ENCODE measurements around the gene PLXND1. TPM values are rescaled to one million over a fixed set of nuclear protein-coding genes. Genes with fewer than 3 reads are reported as not detected.
"Not testable (repeated sequence)": the region's sequence is repeated elsewhere in the genome, so short reads cannot be mapped to it uniquely, and the experiment has no call there.

PLXND1 gene, protein sequence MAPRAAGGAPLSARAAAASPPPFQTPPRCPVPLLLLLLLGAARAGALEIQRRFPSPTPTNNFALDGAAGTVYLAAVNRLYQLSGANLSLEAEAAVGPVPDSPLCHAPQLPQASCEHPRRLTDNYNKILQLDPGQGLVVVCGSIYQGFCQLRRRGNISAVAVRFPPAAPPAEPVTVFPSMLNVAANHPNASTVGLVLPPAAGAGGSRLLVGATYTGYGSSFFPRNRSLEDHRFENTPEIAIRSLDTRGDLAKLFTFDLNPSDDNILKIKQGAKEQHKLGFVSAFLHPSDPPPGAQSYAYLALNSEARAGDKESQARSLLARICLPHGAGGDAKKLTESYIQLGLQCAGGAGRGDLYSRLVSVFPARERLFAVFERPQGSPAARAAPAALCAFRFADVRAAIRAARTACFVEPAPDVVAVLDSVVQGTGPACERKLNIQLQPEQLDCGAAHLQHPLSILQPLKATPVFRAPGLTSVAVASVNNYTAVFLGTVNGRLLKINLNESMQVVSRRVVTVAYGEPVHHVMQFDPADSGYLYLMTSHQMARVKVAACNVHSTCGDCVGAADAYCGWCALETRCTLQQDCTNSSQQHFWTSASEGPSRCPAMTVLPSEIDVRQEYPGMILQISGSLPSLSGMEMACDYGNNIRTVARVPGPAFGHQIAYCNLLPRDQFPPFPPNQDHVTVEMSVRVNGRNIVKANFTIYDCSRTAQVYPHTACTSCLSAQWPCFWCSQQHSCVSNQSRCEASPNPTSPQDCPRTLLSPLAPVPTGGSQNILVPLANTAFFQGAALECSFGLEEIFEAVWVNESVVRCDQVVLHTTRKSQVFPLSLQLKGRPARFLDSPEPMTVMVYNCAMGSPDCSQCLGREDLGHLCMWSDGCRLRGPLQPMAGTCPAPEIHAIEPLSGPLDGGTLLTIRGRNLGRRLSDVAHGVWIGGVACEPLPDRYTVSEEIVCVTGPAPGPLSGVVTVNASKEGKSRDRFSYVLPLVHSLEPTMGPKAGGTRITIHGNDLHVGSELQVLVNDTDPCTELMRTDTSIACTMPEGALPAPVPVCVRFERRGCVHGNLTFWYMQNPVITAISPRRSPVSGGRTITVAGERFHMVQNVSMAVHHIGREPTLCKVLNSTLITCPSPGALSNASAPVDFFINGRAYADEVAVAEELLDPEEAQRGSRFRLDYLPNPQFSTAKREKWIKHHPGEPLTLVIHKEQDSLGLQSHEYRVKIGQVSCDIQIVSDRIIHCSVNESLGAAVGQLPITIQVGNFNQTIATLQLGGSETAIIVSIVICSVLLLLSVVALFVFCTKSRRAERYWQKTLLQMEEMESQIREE (N-terminal part only)
- total RNA-seq: 1 to 10 TPM; 7.6 to 7.7 TPM

DNA sequence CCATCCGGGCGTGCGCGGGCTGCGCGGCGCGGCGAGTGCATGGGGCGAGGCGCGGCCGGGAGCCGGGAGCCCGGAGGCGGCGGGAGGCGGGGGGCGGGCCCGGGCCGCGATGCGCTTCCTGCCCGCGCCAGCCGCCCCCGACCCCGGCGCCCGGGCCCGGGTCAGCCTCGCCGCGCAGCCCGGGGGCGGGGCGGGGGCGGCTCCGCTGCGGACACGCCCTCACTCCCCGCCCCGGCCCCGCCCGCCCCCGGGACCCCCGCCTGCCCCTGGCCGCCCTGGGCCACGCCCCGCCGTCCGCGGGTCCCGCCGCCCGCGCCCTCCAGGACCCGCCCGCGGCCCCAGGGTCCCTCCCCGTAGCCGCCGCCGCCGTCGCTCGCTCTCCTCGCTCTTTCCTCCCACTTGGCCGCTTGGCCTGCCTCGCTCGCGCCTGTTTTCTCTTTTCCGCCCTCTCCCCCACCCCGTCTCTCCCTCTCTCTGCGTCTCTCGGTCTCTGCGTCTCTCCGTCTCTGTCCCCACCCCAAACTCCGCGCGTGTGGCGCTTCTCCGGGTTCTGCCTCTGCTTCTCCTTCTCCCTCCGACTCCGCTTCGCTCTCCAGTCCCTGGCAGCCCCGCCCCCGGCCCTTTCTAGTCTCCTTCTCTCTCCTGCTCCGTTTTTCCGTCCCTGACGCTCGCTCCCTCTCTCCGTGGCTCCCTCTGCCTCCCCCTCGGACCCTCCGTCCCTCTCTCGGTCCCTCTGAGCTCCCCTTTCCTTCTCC is at the start of gene PLXND1:
PLXND1 (minus strand) TSS at position 41 of the 755 bp plus-strand sequence; CDS start at position 4, 37 bp downstream.
- CTCF ChIA-PET: interaction anchor here (0.8 to 1.7 kb wide), 2 partner anchors 21 to 30 kb away, joined by 3 to 5 read pairs; no protein-coding TSS in a partner anchor
- POLR2A ChIA-PET: no interaction called here

DNA sequence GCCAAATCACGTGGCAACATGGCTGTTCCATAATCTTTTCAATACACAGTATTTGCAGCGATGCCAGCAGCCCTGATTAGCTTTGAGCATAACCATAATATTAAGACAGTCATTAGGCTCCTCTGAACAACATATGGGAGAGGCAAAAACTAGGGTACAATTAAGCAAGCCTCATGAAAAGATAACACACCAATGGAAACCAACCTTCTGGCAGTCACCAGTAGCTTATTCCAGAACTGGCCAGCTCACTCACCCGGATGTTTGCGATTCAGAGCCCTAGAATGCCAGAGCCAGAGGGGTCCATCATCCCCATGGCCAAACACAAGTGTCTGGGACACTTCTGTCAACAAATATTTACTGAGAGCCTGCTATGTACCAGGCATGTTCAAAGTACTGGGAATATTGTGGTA is 48.8 kb upstream of the PLXND1 start:
- ChIA-PET CTCF (no interaction called here), POLR2A (no interaction called here)

DNA sequence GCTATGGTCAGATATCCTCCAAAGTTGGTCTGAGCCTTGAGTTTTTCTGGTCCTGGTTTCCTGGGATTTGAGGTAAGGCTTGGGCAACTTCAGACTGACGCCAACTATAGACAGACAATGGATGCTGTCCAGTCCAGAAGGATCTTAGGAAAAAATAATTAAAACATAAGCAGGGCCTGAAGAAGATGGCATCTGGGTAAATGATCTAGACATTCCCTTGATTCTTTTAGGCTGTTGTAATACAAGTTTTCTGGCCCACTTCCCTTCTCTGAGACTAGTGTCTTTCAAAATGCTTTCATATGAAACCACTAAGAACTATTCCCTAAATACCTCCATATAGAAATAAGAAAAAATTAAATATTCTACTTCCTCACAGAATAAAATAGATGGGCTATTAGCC is 47.7 kb upstream of the PLXND1 start:
- POLR2A ChIA-PET: no interaction called here
- CTCF ChIA-PET: no interaction called here

DNA sequence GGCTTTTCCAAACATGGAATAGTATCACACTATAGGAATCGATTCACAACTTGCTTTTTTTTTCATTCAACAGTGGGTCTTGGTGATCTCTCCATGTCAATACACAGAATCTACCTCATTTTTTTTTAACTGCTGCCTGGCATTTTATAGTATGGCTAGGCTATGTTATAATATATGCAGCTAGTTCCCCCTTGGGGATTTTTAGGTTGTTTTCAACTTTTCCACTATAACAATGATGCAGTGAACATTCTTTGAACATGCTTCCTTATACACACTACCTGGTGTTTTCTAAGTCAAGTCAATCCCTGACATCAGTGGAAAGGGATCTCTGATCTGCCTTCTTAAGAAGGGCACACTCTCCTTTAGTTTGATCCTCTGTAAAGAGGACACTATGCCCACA is 46.5 kb upstream of the PLXND1 start:
- CTCF ChIA-PET: no interaction called here
- POLR2A ChIA-PET: no interaction called here

DNA sequence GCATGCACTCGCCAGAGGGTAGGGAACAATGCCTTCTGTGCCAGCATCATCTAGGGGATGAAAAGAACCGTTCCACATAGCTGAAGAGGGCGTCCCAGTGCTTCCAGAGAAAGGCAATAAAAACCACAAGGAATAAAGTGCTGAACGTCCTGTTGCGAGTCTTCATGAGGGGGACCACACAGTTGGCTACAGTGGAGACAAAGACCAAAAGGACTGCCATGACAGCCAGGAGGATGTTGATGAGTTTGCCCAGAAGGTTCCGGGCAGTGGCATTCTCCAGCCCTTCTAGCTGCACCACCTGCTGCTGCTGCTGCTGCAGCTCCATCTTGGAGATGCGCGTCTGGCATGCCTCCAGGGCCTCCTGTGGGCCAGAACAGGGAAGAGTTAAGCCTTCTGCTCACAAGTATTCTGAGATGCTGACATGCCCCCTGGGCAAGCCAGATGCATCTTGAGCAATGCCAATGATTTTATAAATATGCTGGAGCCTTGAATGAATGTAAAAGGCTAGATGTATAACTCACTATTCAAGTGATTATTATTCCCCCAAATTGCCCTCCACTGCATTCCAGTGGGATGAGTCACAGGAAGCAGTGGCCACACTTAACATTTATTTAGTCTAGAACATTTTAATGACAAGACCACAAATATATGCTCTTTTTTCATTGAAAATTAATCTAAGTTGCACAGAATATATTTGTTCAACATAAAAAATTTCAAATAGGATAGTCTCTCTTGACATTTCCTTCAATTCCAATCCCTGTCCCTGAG is 45.1 kb upstream of the PLXND1 start:
- CTCF ChIA-PET: no interaction called here

DNA sequence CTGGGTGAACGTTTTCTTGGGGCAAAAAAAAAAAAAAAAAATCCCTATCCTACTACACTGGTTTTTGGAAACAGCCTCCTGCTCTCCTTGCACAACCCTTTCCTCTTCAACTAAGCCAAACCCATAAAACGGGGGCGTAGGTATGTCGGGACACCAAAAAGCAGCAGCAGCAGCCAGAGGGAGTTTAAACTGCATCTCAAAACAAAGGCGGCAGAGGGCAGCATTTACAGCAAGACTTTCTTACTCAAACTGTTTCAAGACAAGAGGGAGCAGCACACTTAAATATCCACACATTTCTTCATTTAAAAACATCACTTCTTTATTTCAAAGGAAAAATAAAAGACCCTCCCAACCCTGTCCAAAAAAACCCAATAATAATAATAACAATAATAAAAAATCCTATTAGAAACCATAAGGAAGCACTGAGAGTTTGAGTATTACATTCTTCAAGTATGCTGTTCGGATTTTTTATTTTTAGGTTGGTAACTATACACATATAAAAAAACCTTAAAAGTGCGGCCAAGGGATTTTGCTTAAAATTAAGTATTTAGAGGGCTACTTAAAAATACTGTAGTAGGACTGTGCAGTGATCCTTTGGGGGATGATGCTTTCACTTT is 43.9 kb upstream of the PLXND1 start:
- CTCF ChIA-PET: interaction anchor here (0.7 kb wide), 3 partner anchors 186 to 1059 kb away, joined by 3 to 4 read pairs (median 3); no protein-coding TSS in a partner anchor

More for the DNA sequence above, 45.1 kb upstream of the PLXND1 start:
- POLR2A ChIA-PET: no interaction called here

DNA sequence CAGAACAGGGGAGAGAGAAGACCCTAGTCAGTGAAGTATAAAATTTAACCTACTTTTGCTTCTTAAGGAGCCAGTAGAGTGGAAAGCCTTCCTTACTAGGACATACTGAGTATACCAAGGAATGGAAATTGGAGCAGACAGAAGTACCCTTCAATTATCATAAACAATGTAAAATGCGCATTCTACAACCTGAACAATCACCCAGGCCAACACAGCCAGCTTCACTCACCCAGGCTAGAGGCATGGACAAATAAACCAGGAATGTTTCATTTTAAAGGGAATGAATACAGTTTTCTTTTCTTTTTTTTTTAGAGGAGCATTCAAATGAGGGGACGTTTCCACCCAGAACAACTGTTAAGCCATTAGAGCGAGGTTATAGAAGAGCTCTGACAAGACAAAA is 41.9 kb upstream of the PLXND1 start:
- POLR2A ChIA-PET: no interaction called here
- CTCF ChIA-PET: interaction anchor here (0.6 kb wide), 1 partner anchor 312 kb away, joined by 3 read pairs; no protein-coding TSS in a partner anchor

More for the DNA sequence above, 43.9 kb upstream of the PLXND1 start:
- POLR2A ChIA-PET: no interaction called here

DNA sequence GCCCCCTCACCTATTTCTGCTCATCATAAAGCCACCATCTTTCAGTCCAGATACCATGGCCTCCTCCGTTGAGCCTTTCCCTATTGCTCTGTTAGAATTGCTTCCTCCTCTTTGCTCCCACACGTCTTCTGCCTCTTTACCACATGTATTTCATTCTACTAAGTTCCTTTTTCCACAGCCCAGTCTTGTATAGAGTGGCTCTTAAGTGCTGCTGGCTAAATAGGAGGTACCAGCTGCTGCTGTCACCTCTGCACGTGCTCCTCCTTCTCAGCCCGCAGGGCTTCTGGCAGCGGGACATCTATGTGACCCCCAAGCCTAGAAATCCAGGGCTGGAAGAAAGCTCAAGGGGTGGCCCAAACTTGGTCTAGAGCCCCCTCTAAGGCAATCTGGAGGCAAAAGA is 38.8 kb upstream of the PLXND1 start:
- POLR2A ChIA-PET: no interaction called here
- CTCF ChIA-PET: no interaction called here

DNA sequence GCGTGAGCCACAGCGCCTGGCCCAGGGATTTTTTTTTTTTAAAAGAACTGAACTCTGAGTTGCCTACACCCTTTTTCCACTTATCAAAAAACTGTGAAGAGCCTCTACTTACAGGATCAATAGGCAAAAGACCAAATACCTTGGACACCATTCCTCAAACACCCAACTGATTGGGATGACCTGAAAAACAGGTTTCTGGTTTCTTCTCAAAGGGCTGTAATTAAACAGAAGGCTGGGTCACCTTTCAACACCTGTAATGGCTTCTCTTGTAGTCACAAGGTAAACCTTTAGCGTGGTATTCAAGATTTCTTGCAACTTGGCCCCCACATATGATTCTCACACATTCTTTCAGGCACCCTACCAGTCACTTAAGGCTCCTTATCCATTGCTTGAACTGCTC is 38.4 kb upstream of the PLXND1 start:
- CTCF ChIA-PET: interaction anchor here (1.3 kb wide), 1 partner anchor 257 kb away, joined by 4 read pairs; no protein-coding TSS in a partner anchor
- POLR2A ChIA-PET: no interaction called here

DNA sequence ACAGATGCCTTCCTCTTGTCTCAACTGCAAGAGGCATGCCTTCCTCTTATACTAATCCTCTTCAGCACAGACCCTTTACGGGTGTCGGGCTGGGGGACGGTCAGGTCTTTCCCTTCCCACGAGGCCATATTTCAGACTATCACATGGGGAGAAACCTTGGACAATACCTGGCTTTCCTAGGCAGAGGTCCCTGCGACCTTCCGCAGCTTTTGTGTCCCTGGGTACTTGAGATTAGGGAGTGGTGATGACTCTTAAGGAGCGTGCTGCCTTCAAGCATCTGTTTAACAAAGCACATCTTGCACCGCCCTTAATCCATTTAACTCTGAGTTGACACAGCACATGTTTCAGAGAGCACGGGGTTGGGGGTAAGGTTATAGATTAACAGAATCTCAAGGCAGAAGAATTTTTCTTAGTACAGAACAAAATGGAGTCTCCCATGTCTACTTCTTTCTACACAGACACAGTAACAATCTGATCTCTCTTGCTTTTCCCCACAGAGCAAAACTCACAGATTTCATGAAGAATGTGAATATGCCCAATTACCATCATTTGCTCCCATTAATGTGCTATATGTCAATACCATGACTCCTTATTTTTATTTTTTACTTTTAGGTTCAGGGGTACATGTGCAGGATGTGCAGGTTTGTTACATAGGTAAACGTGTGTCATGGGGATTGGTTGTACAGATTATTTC is 35.2 kb upstream of the PLXND1 start:
- POLR2A ChIA-PET, CTCF ChIA-PET: not testable (repeated sequence)

DNA sequence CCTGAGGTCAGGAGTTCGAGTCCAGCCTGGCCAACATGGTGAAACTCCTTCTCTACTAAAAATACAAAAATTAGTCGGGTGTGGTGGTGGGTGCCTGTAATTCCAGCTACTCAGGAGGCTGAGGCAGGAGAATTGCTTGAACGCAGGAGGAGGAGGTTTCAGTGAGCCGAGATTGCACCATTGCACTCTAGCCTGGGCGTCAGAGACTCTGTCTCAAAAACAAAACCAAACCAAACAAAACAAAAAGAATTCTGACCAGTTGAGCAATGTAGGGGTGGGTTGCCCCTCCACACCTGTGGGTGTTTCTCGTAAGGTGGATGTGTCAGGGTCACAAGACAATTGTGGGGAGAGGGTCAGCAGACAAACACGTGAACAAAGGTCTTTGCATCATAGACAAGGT is 34.5 kb upstream of the PLXND1 start:
- POLR2A ChIA-PET, CTCF ChIA-PET: not testable (repeated sequence)

DNA sequence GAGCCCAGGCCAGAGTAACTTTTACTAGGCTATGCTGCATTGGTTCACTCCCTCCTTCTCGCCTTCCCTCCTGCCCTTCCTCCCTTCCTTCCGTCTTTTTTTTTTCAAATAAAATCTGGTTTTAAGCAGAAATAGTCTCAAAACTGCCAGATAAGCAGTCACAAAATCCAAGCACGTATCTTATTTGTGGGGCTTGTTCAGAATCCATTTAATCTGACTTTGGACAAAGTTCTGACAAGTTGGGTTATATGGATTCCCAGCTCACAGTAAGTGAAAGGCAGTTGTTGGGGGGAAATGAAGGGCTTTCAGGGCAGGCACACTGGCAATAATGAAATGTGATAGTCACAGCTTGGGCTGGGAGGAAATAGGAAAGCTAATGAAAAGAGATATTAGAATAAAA is 32.0 kb upstream of the PLXND1 start:
- POLR2A ChIA-PET: no interaction called here
- CTCF ChIA-PET: no interaction called here

DNA sequence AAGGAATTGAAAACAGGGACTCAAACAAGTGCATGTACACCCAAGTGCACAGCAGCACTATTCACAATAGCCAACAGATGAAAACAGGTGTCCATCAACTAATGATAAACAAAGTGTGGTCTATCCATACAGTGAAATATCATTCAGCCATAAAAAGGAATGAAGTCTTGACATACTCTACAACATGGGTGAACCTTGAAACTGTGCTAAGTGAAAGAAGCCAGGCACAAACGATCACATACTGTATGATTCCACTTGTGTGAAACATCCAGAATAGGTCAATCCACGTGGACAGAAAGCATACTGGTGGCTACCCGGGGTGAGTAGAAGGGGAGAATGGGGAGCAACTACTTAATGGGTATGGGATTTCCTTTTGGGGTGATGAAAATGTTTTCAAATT is 29.6 kb upstream of the PLXND1 start:
- POLR2A ChIA-PET: no interaction called here
- CTCF ChIA-PET: no interaction called here

DNA sequence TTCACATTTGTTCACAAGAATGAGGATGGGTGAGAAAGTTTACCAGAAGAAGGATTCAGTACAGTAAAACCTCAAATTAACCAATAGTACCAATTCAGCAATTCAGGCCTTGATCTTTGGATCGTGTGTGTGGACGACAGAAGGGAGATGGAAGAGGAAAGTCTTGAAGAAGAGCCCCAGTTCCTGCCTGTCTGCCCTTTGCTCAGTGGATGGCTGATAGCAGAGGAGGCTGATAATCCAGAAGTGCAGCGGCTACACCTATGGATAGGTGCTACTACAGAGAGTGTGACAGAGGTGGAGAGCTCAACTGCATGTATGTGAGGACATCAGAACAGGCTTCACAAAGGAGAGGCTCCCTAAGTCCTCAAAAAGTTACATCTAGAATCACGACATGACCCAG is 29.2 kb upstream of the PLXND1 start:
- ChIA-PET POLR2A (no interaction called here), CTCF (no interaction called here)

DNA sequence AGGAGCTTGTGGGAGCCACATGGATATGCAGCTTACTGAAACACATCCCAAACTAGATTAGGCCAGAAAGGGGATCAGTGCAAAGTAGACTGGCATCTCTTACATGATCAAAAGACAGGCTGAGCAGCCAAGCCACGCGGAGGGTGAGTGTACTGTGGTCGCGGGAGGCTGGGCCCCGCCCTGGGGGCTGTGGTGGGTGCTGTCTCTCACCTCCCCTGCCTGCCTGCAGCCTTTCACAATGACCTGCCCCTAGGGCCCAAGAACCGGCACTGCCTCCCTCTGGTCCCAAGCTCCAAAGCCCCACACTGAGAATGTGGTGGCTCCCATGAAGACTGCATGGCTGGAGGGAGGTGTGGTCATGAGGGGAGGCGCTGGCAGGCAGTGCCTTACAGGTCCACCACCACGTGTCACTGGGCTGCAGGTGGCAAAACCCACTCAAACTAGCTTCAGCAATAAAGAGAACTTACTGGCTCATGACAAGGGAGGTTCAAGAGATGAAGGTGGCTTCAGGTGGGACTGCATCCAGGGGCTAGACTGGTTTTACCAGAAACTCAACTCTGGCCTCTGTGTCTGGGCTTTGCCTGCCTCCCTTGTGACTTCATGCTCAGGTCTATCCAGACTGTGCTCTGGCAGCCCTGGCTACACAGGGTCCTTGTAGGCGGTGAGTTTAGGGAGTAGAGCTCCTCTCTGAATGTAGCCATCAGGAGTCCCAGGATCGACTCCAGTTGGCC is 27.4 kb upstream of the PLXND1 start:
- ChIA-PET POLR2A (no interaction called here), CTCF (no interaction called here)

DNA sequence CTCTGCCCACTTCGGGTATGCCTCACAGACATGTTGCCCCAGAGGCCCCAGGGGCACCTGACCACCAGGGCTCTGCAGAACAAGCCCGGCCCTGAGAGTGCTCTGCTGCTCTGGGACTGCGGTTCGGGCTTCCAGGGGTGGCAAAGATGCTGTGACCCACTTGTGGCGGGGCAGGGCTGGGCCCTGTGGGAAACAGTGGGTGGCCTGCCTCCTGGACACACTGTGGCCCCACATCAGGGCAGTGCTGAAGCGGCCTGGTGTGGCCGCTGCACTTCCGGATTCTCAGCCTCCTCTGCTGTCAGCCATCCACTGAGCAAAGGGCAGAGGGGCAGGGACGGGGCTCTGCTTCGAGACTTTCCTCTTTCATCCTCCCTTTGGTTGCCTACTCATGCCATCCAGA is 26.5 kb upstream of the PLXND1 start:
- CTCF ChIA-PET: no interaction called here
- POLR2A ChIA-PET: no interaction called here

DNA sequence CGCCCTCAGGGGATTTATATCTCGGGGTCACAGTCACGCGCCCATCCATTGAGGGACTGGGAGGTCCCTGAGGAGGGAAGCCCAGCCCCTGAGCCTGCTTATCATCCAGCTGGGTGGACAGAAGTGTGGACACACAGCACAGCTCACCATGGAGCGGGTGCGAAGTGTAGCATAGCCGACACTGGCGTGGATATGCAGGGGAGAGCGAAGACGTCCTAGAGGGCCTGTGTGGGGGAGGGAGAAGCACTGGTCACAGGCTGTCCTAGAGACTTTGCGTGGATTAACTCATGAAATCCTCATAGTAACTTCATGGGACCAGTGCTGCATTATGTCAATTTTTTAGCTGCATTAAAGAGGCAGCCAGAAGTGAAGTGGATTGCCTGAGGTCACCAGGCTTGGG is 26.1 kb upstream of the PLXND1 start:
- CTCF ChIA-PET: no interaction called here
- POLR2A ChIA-PET: no interaction called here
